Fibroblast of lung (primary cell): ENCODE measurements around the gene TSR3. TPM values are rescaled to one million over a fixed set of nuclear protein-coding genes. Genes with fewer than 3 reads are reported as not detected.

Experiments
- DNase-seq, 2 donors: peaks; one replicate each; pipeline versions ENCODE4 v3.0.0 to v3.0.0-alpha.2; 2010; ENCODE audit warnings: low read depth in 2 of 2
- H2AFZ ChIP-seq: 2 replicates; pipeline ENCODE4 v1.5.1; 2012; ENCODE audit warnings: low read length, control low read depth, inconsistent platforms
- H3K27ac ChIP-seq: 2 replicates; pipeline ENCODE4 v1.5.1; 2011; ENCODE audit warnings: low read length, control low read depth; ENCODE audit not compliant: insufficient read depth
- H3K27me3 ChIP-seq: 2 replicates; pipeline ENCODE4 v1.5.1; 2011; ENCODE audit warnings: mild to moderate bottlenecking, low read length; ENCODE audit not compliant: control insufficient read depth, insufficient read depth
- H3K36me3 ChIP-seq: 2 replicates; pipeline ENCODE4 v1.5.1; 2011; ENCODE audit warnings: low read length; ENCODE audit not compliant: control insufficient read depth, insufficient read depth
- H3K4me1 ChIP-seq: 2 replicates; pipeline ENCODE4 v1.5.1; 2011; ENCODE audit warnings: low read length; ENCODE audit not compliant: control insufficient read depth, insufficient read depth; ENCODE audit errors: extremely low read depth
- H3K4me2 ChIP-seq: 2 replicates; pipeline ENCODE4 v1.5.1; 2011; ENCODE audit warnings: low read length, control low read depth; ENCODE audit not compliant: insufficient read depth; ENCODE audit errors: extremely low read depth
- H3K4me3 ChIP-seq, 4 experiments: fragments of 200-600 bp in 1 of 4; sonication (generic) in 1 of 4; replicated peaks in 1 of 4; 2 replicates each; pipeline ENCODE4 v1.5.1; 2011 to 2016; ENCODE audit warnings: low read length in 4 of 4, low read depth in 3 of 4, mild to moderate bottlenecking in 3 of 4, control low read depth in 2 of 4, inconsistent platforms in 1 of 4, mixed read lengths in 1 of 4; ENCODE audit not compliant: insufficient read depth in 1 of 4; ENCODE audit errors: control extremely low read depth in 1 of 4
- H3K79me2 ChIP-seq: 2 replicates; pipeline ENCODE4 v1.5.1; 2012; ENCODE audit warnings: mild to moderate bottlenecking, low read length, inconsistent platforms; ENCODE audit not compliant: control insufficient read depth, insufficient read depth
- H3K9ac ChIP-seq: 2 replicates; pipeline ENCODE4 v1.5.1; 2011; ENCODE audit warnings: mild to moderate bottlenecking, low read length, control low read depth; ENCODE audit not compliant: insufficient read depth
- H3K9me3 ChIP-seq: 2 replicates; pipeline ENCODE4 v1.5.1; 2012; ENCODE audit warnings: low read depth, low read length; ENCODE audit not compliant: control insufficient read depth, insufficient read depth
- H4K20me1 ChIP-seq: 2 replicates; pipeline ENCODE4 v1.5.1; 2011; ENCODE audit warnings: low read length; ENCODE audit not compliant: control insufficient read depth, insufficient read depth; ENCODE audit errors: extremely low read depth
- EZH2 ChIP-seq: IDR thresholded peaks from 2 replicates; pipeline ENCODE4 v1.5.1; 2012; ENCODE audit warnings: low read length, control low read depth, mild to moderate bottlenecking; ENCODE audit errors: missing control alignments
- polyA plus RNA-seq, 2 donors: library from polyadenylated mRNA; depleted of rRNA in 1 of 2; stranded (reverse) in 1 of 2; unstranded in 1 of 2; fragments of >200 nt; gene quantifications; 2 replicates each; pipeline ENCODE4 v1.2.1, GENCODE V29; 2011 to 2012; ENCODE audit warnings: missing spikeins in 1 of 2
- total RNA-seq: library from RNA; depleted of rRNA; stranded (reverse); fragments of >200 nt; gene quantifications from 2 replicates; pipeline ENCODE4 v1.2.1, GENCODE V29; 2014
- TF ChIP-seq, protein P1 (sequence below), 2 donors: IDR thresholded peaks in 1 of 2; conservative IDR thresholded peaks in 1 of 2; 1 replicate in 1 of 2; 2 replicates in 1 of 2; pipeline ENCODE4 v1.5.1; 2011 to 2012; ENCODE audit warnings: low read length in 2 of 2, control low read depth in 1 of 2, inconsistent platforms in 1 of 2, low read depth in 1 of 2, mild to moderate bottlenecking in 1 of 2

The TSR3 gene
- total and polyA plus RNA-seq, 2 donors (not counting 1 experiment from before 2014, with no cell fraction given) = 36.2 to 77.6 TPM

- H3K9ac ChIP-seq = peak overlapping the region; percentile 71
Observed at GRCh38 chr16:1378804-1379303, 27.2 kb upstream of the TSR3 start.

GRCh38 chr16:1378087-1378803 is 26.6 kb upstream of the TSR3 start:
- no peaks in the 10 kb centered on the region for H3K27me3 ChIP-seq
- H3K27ac ChIP-seq = peak overlapping the region; percentile 86
- DNase-seq = no peak
- H3K4me2 ChIP-seq = peak overlapping the region; percentile 66
- peak overlapping the region in 2 of 4 experiments; percentile 30 to 58 for H3K4me3 ChIP-seq
- H3K79me2 ChIP-seq = no peaks in the 10 kb centered on the region
- H2AFZ ChIP-seq = no peak overlapping the region
- peaks cover 4% of the 10 kb centered on the region for H3K36me3 ChIP-seq
- no peaks in the 10 kb centered on the region for H3K9me3 ChIP-seq
- TF ChIP-seq, protein P1, sequence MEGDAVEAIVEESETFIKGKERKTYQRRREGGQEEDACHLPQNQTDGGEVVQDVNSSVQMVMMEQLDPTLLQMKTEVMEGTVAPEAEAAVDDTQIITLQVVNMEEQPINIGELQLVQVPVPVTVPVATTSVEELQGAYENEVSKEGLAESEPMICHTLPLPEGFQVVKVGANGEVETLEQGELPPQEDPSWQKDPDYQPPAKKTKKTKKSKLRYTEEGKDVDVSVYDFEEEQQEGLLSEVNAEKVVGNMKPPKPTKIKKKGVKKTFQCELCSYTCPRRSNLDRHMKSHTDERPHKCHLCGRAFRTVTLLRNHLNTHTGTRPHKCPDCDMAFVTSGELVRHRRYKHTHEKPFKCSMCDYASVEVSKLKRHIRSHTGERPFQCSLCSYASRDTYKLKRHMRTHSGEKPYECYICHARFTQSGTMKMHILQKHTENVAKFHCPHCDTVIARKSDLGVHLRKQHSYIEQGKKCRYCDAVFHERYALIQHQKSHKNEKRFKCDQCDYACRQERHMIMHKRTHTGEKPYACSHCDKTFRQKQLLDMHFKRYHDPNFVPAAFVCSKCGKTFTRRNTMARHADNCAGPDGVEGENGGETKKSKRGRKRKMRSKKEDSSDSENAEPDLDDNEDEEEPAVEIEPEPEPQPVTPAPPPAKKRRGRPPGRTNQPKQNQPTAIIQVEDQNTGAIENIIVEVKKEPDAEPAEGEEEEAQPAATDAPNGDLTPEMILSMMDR (conservative IDR thresholded peaks at IDR 0.05 in 1 of 2, IDR thresholded peaks at IDR 0.05 in 1 of 2; ENCODE audit: low read depth in 1 of 2, low read length in 2 of 2) = no peak
- no peak for TF ChIP-seq EZH2
- H3K9ac ChIP-seq = no peak overlapping the region
- H3K4me1 ChIP-seq = no peaks in the 10 kb centered on the region
- H4K20me1 ChIP-seq = no peaks in the 10 kb centered on the region

More at GRCh38 chr16:1378804-1379303, 27.2 kb upstream of the TSR3 start:
- H3K4me3 ChIP-seq = peak overlapping the region; percentile 30 to 58 (median 45)
- no peaks in the 10 kb centered on the region for H3K4me1 ChIP-seq
- peak overlapping the region; percentile 66 for H3K4me2 ChIP-seq
- no peaks in the 10 kb centered on the region for H4K20me1 ChIP-seq
- H3K27ac ChIP-seq = peak overlapping the region; percentile 86
- H3K79me2 ChIP-seq = no peaks in the 10 kb centered on the region
- TF ChIP-seq, protein P1 (conservative IDR thresholded peaks at IDR 0.05 in 1 of 2, IDR thresholded peaks at IDR 0.05 in 1 of 2; ENCODE audit: low read depth in 1 of 2, low read length in 2 of 2) = no peak
- no peak for TF ChIP-seq EZH2
- DNase-seq = peak; percentile 50 to 65
- H2AFZ ChIP-seq = no peak overlapping the region
- no peaks in the 10 kb centered on the region for H3K9me3 ChIP-seq
- no peaks in the 10 kb centered on the region for H3K27me3 ChIP-seq
- H3K36me3 ChIP-seq = peaks cover 4% of the 10 kb centered on the region

DNA sequence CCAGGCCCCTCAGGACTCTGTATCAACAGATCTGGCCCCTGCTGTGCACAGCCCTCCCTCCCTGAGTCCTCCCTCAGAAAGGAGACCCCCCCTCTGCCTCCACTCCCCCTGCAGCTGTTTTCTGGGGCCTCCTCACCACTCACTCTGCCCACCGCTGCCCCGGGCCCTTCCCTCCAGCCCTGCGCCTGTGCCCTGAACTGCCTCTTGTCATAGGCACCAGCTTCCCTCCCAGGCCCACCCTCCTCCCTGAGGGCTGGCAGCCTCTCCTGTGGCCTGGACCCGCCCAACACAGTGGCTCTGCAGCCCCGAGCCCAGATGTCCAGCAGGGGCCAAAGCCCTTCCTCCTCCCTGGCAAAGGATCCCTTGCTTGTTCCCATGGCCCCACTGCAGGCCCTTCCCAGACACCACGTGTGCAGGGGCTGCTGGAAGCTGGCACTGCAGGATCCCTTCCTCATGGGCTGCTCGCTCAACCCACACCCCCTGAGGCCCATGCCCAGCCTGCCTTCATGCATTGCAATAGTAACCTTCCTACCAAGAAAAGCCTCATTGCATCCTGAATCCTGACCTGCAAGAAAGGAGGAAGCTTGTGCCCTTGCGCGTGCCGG is 25.8 kb upstream of the TSR3 start:
- no peak for TF ChIP-seq EZH2
- TF ChIP-seq, protein P1 (conservative IDR thresholded peaks at IDR 0.05 in 1 of 2, IDR thresholded peaks at IDR 0.05 in 1 of 2; ENCODE audit: low read depth in 1 of 2, low read length in 2 of 2) = no peak
- no peak overlapping the region for H3K9ac ChIP-seq
- no peaks in the 10 kb centered on the region for H3K4me1 ChIP-seq
- no peak for DNase-seq
- H2AFZ ChIP-seq = no peak overlapping the region
- no peaks in the 10 kb centered on the region for H3K79me2 ChIP-seq
- no peak overlapping the region for H3K27ac ChIP-seq
- H3K4me3 ChIP-seq = no peak overlapping the region
- no peaks in the 10 kb centered on the region for H4K20me1 ChIP-seq
- no peaks in the 10 kb centered on the region for H3K9me3 ChIP-seq
- peaks cover 4% of the 10 kb centered on the region for H3K36me3 ChIP-seq
- H3K27me3 ChIP-seq = no peaks in the 10 kb centered on the region
- no peak overlapping the region for H3K4me2 ChIP-seq
